GM23338 (cell line): ENCODE results near the gene ACOX2. TPM values are rescaled to one million over a fixed set of nuclear protein-coding genes. Genes with fewer than 3 reads are reported as not detected.

ENCODE experiments used
- ATAC-seq: fragments of 200-7000 bp; cut with Tn5 transposase; 3 replicates; pipeline ENCODE4 v1.9.1; 2020
- DNase-seq: peaks from one replicate; pipeline ENCODE4 v3.0.0-alpha.2; 2015; ENCODE audit warnings: low spot score
- H2AFZ ChIP-seq: fragments of 200-600 bp; sonication (generic); 2 replicates; pipeline ENCODE4 v1.8.0; 2016; ENCODE audit warnings: antibody characterized with exemption, mild to moderate bottlenecking, moderate library complexity
- H3F3A ChIP-seq: fragments of 200-600 bp; sonication (generic); replicated peaks from 2 replicates; pipeline ENCODE4 v1.8.0; 2017; ENCODE audit warnings: antibody characterized with exemption, mixed run types, low read depth
- H3K27ac ChIP-seq: fragments of 200-600 bp; sonication (generic); 2 replicates; pipeline ENCODE4 v1.6.1; 2016; ENCODE audit warnings: low read depth
- H3K27me3 ChIP-seq: fragments of 200-600 bp; sonication (generic); 2 replicates; pipeline ENCODE4 v1.8.0; 2016; ENCODE audit warnings: mild to moderate bottlenecking, mixed run types, moderate library complexity; ENCODE audit not compliant: insufficient read depth
- H3K36me3 ChIP-seq: fragments of 200-600 bp; sonication (generic); 2 replicates; pipeline ENCODE4 v1.8.0; 2016; ENCODE audit warnings: mild to moderate bottlenecking; ENCODE audit not compliant: insufficient read depth
- H3K4me1 ChIP-seq: fragments of 200-600 bp; sonication (generic); 2 replicates; pipeline ENCODE4 v1.8.0; 2016; ENCODE audit warnings: mild to moderate bottlenecking, moderate library complexity; ENCODE audit not compliant: insufficient read depth
- H3K4me2 ChIP-seq: fragments of 200-600 bp; sonication (generic); 2 replicates; pipeline ENCODE4 v1.7.1; 2017; ENCODE audit warnings: mixed run types
- H3K4me3 ChIP-seq: fragments of 200-600 bp; sonication (generic); 2 replicates; pipeline ENCODE4 v1.6.1; 2016; ENCODE audit warnings: mixed run types
- H3K79me2 ChIP-seq: fragments of 200-600 bp; sonication (generic); replicated peaks from 2 replicates; pipeline ENCODE4 v1.8.0; 2017; ENCODE audit warnings: mild to moderate bottlenecking; ENCODE audit not compliant: insufficient read depth
- H3K9me2 ChIP-seq: fragments of 200-600 bp; sonication (generic); 2 replicates; pipeline ENCODE4 v1.8.0; 2017; ENCODE audit not compliant: insufficient read depth
- H4K20me1 ChIP-seq: fragments of 200-600 bp; sonication (generic); replicated peaks from 2 replicates; pipeline ENCODE4 v1.8.0; 2017; ENCODE audit warnings: mild to moderate bottlenecking; ENCODE audit not compliant: insufficient read depth
- H3K27ac Mint-ChIP-seq: 2 replicates; pipeline ENCODE4 v1.8.0; 2020; ENCODE audit warnings: inconsistent platforms, mild to moderate bottlenecking, moderate library complexity, mixed read lengths
- H3K27me3 Mint-ChIP-seq: 3 replicates; pipeline ENCODE4 v1.8.0; 2022; ENCODE audit warnings: low read depth, mild to moderate bottlenecking, moderate library complexity, mixed read lengths, inconsistent platforms; ENCODE audit not compliant: insufficient read depth, poor library complexity
- H3K36me3 Mint-ChIP-seq: 3 replicates; pipeline ENCODE4 v1.8.0; 2021; ENCODE audit warnings: low read depth, mild to moderate bottlenecking, inconsistent platforms, moderate library complexity, mixed read lengths
- H3K4me1 Mint-ChIP-seq: 3 replicates; pipeline ENCODE4 v1.8.0; 2020; ENCODE audit warnings: mild to moderate bottlenecking, inconsistent platforms, mixed read lengths
- H3K4me3 Mint-ChIP-seq: 3 replicates; pipeline ENCODE4 v1.8.0; 2021; ENCODE audit warnings: moderate library complexity, mild to moderate bottlenecking, inconsistent platforms, mixed read lengths
- H3K9me3 Mint-ChIP-seq: 3 replicates; pipeline ENCODE4 v1.8.0; 2020; ENCODE audit warnings: moderate library complexity, mild to moderate bottlenecking, inconsistent platforms, mixed read lengths
- EZH2 ChIP-seq: fragments of 200-600 bp; sonication (generic); IDR thresholded peaks from one replicate; pipeline ENCODE4 v1.8.0; 2017; ENCODE audit warnings: antibody characterized with exemption, mild to moderate bottlenecking, low read depth; ENCODE audit not compliant: unreplicated experiment
- EZH2phosphoT487 ChIP-seq: fragments of 200-600 bp; sonication (generic); IDR thresholded peaks from one replicate; pipeline ENCODE4 v1.8.1; 2018; ENCODE audit warnings: antibody characterized with exemption; ENCODE audit not compliant: unreplicated experiment
- JUNB ChIP-seq: IDR thresholded peaks from one replicate; pipeline ENCODE4 v1.6.1; 2016; ENCODE audit warnings: antibody characterized with exemption; ENCODE audit not compliant: unreplicated experiment
- NANOG ChIP-seq: IDR thresholded peaks from 2 replicates; pipeline ENCODE4 v1.6.1; 2016; ENCODE audit warnings: antibody characterized with exemption, borderline replicate concordance
- POLR2AphosphoS5 ChIP-seq: IDR thresholded peaks from 2 replicates; pipeline ENCODE4 v1.6.1; 2016; ENCODE audit warnings: antibody characterized with exemption, low read depth
- ZNF114 ChIP-seq: fragments of 250-450 bp; sonication (Bioruptor Pico); IDR thresholded peaks from 2 replicates; pipeline ENCODE4 v1.5.0; 2020; ENCODE audit warnings: mild to moderate bottlenecking, moderate library complexity
- ZNF331 ChIP-seq: fragments of 250-450 bp; sonication (Bioruptor Pico); IDR thresholded peaks from 2 replicates; pipeline ENCODE4 v1.5.0; 2020; ENCODE audit warnings: low read depth, mild to moderate bottlenecking, moderate library complexity
- polyA plus RNA-seq: library from polyadenylated mRNA; unstranded; fragments of >200 nt; fragmentation: Nextera tagmentation; extraction: Ambion mirVana; gene quantifications from 2 replicates; pipeline ENCODE4 v1.2.1, GENCODE V29; 2016
- total RNA-seq: library from RNA; depleted of rRNA; stranded (reverse); fragments of >200 nt; shearing (Covaris generic); gene quantifications from 2 replicates; pipeline ENCODE4 v1.2.3, GENCODE V29; 2014
- TF ChIP-seq, protein P1 (sequence below): IDR thresholded peaks from 2 replicates; pipeline ENCODE4 v1.6.1; 2016; ENCODE audit warnings: antibody characterized with exemption
- TF ChIP-seq, protein P2 (sequence below), 2 experiments: fragments of 200-600 bp in 1 of 2; sonication (generic) in 1 of 2; conservative IDR thresholded peaks; 2 replicates each; pipeline versions ENCODE4 v1.5.1 to v1.6.1; 2016 to 2017; ENCODE audit warnings: antibody characterized with exemption in 2 of 2, low read depth in 2 of 2, mild to moderate bottlenecking in 2 of 2, moderate library complexity in 1 of 2
- TF ChIP-seq, protein P3 (sequence below): IDR thresholded peaks from one replicate; pipeline ENCODE4 v1.6.1; 2018; ENCODE audit warnings: antibody characterized with exemption; ENCODE audit not compliant: unreplicated experiment

ACOX2 gene
- total and polyA plus RNA-seq, 2 experiments from 2014 or later: 1.1 to 1.9 TPM

DNA sequence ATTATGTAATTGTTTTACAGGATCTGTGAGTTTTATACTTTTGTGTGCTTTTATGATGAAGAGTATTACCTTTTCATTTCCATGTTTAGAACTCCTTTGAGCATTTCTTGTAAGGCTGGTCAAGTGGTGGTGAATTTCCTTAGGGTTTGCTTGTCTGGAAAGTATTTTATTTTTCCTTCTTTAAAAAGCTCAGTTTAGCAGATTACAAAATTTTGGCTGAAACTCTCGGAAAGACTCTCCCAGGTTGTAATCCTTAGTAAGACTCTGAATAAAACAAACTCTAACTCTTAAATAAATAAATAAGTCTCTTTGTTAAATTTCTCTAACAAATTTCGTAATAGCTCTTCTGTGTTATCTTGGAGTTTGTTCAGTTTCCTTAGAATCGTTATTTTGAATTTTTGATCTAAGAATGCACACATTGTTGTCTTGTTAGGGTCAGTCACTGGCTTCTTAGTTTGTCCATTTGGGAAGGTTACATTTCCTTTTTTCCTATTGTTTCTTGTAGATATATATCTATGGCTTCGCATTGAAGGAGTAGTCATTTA is 14.7 kb upstream of the ACOX2 start:
- no peak overlapping the region for H3K4me3 Mint-ChIP-seq
- no peak overlapping the region for H3K27ac ChIP-seq
- no peak for DNase-seq
- H3K79me2 ChIP-seq: no peaks in the 10 kb centered on the region
- no peak overlapping the region for H2AFZ ChIP-seq
- H3K9me2 ChIP-seq: no peaks in the 10 kb centered on the region
- no peaks in the 10 kb centered on the region for H3K27me3 ChIP-seq
- H3K4me1 ChIP-seq: no peaks in the 10 kb centered on the region
- no peaks in the 10 kb centered on the region for H3K36me3 ChIP-seq
- no peaks in the 10 kb centered on the region for H4K20me1 ChIP-seq
- H3K4me2 ChIP-seq: no peak overlapping the region
- no peak for ATAC-seq
- peaks cover 15% of the 10 kb centered on the region for H3K36me3 Mint-ChIP-seq
- H3K4me1 Mint-ChIP-seq: peaks cover 2% of the 10 kb centered on the region
- H3K9me3 Mint-ChIP-seq: peaks cover 37% of the 10 kb centered on the region
- TF ChIP-seq EZH2 (no peak), NANOG (no peak), EZH2phosphoT487 (no peak), JUNB (no peak), ZNF114 (CRISPR knock-in tag) (no peak)
- TF ChIP-seq, protein P1, sequence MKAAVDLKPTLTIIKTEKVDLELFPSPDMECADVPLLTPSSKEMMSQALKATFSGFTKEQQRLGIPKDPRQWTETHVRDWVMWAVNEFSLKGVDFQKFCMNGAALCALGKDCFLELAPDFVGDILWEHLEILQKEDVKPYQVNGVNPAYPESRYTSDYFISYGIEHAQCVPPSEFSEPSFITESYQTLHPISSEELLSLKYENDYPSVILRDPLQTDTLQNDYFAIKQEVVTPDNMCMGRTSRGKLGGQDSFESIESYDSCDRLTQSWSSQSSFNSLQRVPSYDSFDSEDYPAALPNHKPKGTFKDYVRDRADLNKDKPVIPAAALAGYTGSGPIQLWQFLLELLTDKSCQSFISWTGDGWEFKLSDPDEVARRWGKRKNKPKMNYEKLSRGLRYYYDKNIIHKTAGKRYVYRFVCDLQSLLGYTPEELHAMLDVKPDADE: no peak
- TF ChIP-seq, protein P2, sequence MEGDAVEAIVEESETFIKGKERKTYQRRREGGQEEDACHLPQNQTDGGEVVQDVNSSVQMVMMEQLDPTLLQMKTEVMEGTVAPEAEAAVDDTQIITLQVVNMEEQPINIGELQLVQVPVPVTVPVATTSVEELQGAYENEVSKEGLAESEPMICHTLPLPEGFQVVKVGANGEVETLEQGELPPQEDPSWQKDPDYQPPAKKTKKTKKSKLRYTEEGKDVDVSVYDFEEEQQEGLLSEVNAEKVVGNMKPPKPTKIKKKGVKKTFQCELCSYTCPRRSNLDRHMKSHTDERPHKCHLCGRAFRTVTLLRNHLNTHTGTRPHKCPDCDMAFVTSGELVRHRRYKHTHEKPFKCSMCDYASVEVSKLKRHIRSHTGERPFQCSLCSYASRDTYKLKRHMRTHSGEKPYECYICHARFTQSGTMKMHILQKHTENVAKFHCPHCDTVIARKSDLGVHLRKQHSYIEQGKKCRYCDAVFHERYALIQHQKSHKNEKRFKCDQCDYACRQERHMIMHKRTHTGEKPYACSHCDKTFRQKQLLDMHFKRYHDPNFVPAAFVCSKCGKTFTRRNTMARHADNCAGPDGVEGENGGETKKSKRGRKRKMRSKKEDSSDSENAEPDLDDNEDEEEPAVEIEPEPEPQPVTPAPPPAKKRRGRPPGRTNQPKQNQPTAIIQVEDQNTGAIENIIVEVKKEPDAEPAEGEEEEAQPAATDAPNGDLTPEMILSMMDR (conservative IDR thresholded peaks at IDR 0.05; ENCODE audit: low read depth in 2 of 2): no peak
- TF ChIP-seq, protein P3, sequence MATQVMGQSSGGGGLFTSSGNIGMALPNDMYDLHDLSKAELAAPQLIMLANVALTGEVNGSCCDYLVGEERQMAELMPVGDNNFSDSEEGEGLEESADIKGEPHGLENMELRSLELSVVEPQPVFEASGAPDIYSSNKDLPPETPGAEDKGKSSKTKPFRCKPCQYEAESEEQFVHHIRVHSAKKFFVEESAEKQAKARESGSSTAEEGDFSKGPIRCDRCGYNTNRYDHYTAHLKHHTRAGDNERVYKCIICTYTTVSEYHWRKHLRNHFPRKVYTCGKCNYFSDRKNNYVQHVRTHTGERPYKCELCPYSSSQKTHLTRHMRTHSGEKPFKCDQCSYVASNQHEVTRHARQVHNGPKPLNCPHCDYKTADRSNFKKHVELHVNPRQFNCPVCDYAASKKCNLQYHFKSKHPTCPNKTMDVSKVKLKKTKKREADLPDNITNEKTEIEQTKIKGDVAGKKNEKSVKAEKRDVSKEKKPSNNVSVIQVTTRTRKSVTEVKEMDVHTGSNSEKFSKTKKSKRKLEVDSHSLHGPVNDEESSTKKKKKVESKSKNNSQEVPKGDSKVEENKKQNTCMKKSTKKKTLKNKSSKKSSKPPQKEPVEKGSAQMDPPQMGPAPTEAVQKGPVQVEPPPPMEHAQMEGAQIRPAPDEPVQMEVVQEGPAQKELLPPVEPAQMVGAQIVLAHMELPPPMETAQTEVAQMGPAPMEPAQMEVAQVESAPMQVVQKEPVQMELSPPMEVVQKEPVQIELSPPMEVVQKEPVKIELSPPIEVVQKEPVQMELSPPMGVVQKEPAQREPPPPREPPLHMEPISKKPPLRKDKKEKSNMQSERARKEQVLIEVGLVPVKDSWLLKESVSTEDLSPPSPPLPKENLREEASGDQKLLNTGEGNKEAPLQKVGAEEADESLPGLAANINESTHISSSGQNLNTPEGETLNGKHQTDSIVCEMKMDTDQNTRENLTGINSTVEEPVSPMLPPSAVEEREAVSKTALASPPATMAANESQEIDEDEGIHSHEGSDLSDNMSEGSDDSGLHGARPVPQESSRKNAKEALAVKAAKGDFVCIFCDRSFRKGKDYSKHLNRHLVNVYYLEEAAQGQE: no peak
- H3F3A ChIP-seq: no peaks in the 10 kb centered on the region
- H3K27me3 Mint-ChIP-seq: peaks cover 2% of the 10 kb centered on the region
- no peak overlapping the region for H3K4me3 ChIP-seq
- H3K27ac Mint-ChIP-seq: no peak overlapping the region

DNA sequence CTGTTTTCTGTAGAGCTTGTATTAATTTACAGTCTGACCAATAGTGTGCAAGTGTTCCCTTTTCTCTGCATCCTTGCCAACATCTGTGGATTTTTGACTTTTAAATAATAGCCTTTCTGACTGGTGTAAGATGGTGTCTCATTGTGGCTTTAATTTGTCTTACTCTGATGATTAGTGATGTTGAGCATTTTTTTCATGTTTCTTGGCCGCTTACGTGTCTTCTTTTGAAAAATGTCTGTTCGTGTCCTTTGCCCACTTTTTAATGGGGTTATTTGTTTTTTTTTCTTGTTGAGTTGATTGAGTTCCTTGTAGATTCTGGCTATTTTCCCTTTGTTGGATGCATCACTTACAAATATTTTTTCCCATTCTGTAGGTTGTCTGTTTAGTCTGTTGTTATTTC is 7.6 kb upstream of the ACOX2 start:
- Histone ChIP-seq H3K27ac (no peak overlapping the region), H3K9me2 (no peaks in the 10 kb centered on the region), H2AFZ (no peak overlapping the region), H3F3A (no peaks in the 10 kb centered on the region), H3K4me3 (no peak overlapping the region), H3K4me1 (no peaks in the 10 kb centered on the region), H3K36me3 (no peaks in the 10 kb centered on the region; the same call in 1 of the 2 replicates), H4K20me1 (no peaks in the 10 kb centered on the region), H3K4me2 (no peak overlapping the region), H3K79me2 (no peaks in the 10 kb centered on the region), H3K27me3 (no peaks in the 10 kb centered on the region)
- Mint-ChIP-seq H3K4me1 (no peaks in the 10 kb centered on the region), H3K27ac (no peak overlapping the region), H3K27me3 (peaks cover 1% of the 10 kb centered on the region), H3K9me3 (peaks cover 15% of the 10 kb centered on the region), H3K36me3 (peaks cover 2% of the 10 kb centered on the region; the same call in 2 of the 3 replicates), H3K4me3 (no peak overlapping the region)
- no peak for DNase-seq
- no peak for ATAC-seq
- TF ChIP-seq ZNF331 (CRISPR knock-in tag): no peak
- no peak for TF ChIP-seq EZH2
- TF ChIP-seq, protein P1: no peak
- no peak for TF ChIP-seq JUNB
- TF ChIP-seq EZH2phosphoT487: no peak
- no peak for TF ChIP-seq POLR2AphosphoS5
- TF ChIP-seq, protein P3: no peak
